ENCODE measurements around the gene SRSF3.
"Not testable (repeated sequence)": the region's sequence is repeated elsewhere in the genome, so short reads cannot be mapped to it uniquely, and the experiment has no call there.

The SRSF3 gene

DNA sequence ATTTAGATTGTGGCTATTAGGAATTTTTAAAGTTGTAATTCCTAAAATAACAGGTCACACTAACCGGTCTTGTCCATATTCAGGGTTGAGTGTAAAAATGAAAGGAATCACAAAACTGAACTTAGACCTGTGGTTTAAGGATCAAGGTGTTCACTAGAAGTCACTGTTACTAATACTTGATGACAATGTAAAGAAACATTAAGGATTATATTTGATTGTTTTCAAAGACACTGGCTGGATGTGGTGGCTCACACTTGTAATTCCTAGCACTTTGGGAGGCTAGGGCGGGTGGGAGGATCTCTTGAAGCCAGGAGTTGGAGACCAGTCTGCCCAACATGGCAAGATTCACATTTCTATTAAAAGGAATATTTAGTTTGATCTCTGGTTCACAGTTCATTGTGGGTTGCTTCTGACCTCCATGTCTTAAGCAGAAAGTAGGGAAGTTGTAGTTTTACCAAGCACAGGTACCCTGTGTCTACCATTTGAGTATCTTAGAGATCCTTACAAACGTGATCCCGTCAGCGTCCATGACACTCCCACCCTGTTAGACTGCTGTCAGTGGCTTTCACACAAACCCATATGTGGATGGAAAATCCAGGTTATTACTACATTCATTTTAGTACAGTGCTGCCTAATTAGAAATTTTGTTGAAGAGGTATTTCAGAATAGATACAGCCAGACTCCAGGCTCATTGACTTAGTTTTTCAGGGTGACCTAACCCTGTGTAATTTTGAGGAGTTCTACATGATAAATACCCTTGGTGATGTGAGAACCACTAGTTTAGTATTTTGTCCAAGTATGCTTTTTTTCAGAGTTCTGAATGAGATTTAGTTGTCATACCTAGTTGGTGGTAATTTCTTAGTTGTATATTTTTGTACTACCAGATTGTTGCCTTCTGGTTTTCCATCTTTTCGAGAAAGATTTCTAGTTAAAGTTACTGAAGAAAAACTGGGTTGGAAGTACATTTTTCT, 10.2 kb downstream of the SRSF3 start:
- H3K9me3 Mint-ChIP-seq, result no peaks in the 10 kb centered on the region
- peaks cover 34 to 65% of the 10 kb centered on the region in 2 donors for H3K4me1 Mint-ChIP-seq
- H3K27me3 Mint-ChIP-seq, result no peaks in the 10 kb centered on the region
- peaks cover 43 to 59% of the 10 kb centered on the region in 2 donors for H3K36me3 Mint-ChIP-seq
- H3K4me3 Mint-ChIP-seq, result no peak overlapping the region
- peak overlapping the region; percentile 34 for H3K27ac Mint-ChIP-seq
- ATAC-seq (replicated peaks), result no peak
- DNase-seq, result no peak

DNA sequence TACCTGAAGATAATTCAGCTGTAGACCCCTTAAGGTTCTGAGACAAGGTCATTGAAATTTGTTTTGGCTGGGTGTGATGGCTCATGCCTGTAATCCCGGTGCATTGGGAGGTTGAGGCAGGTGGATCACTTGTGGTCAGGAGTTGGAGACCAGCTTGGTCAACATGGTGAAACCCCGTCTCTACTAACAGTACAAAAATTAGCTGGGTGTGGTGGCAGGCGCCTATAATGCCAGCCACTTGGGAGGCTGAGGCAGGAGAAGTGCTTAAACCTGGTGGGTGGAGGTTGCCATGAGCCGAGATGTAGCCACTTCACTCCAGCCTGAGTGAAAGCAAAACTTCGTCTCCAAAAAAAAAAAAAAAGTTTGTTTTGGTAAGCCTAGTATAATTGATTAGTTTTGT, 11.0 kb downstream of the SRSF3 start:
- H3K4me1 Mint-ChIP-seq, result peaks cover 33 to 64% of the 10 kb centered on the region in 2 donors
- no peaks in the 10 kb centered on the region for H3K27me3 Mint-ChIP-seq
- H3K36me3 Mint-ChIP-seq, result peaks cover 44 to 59% of the 10 kb centered on the region in 2 donors
- H3K4me3 Mint-ChIP-seq, result no peak overlapping the region
- no peak for ATAC-seq (replicated peaks)
- DNase-seq, result no peak
- no peaks in the 10 kb centered on the region for H3K9me3 Mint-ChIP-seq
- peak overlapping the region; percentile 63 for H3K27ac Mint-ChIP-seq

- H3K4me1 Mint-ChIP-seq, result peaks cover 34 to 61% of the 10 kb centered on the region in 2 donors
Observed at GRCh38 chr6:36605560-36606391, 11.6 kb downstream of the SRSF3 start.

GRCh38 chr6:36607305-36607682, 13.1 kb downstream of the SRSF3 start:
- Mint-ChIP-seq H3K27ac (peak overlapping the region; percentile 82), H3K36me3 (peaks cover 54 to 67% of the 10 kb centered on the region in 2 donors), H3K4me1 (peaks cover 36 to 64% of the 10 kb centered on the region in 2 donors)
- not testable (repeated sequence) for H3K27me3 Mint-ChIP-seq; ATAC-seq (replicated peaks); DNase-seq; H3K9me3 Mint-ChIP-seq; H3K4me3 Mint-ChIP-seq

More at GRCh38 chr6:36605560-36606391, 11.6 kb downstream of the SRSF3 start:
- H3K27me3 Mint-ChIP-seq, result no peaks in the 10 kb centered on the region
- no peak overlapping the region for H3K4me3 Mint-ChIP-seq
- no peaks in the 10 kb centered on the region for H3K9me3 Mint-ChIP-seq
- DNase-seq, result no peak
- peaks cover 44 to 57% of the 10 kb centered on the region in 2 donors for H3K36me3 Mint-ChIP-seq
- peak in 1 of 2 donors; percentile 23 for ATAC-seq (replicated peaks)
- H3K27ac Mint-ChIP-seq, result peak overlapping the region; percentile 47

GRCh38 chr6:36607683-36608386, 13.7 kb downstream of the SRSF3 start:
- peaks cover 58 to 71% of the 10 kb centered on the region in 2 donors for H3K36me3 Mint-ChIP-seq
- H3K27me3 Mint-ChIP-seq, result no peaks in the 10 kb centered on the region
- H3K4me3 Mint-ChIP-seq, result no peak overlapping the region

DNA sequence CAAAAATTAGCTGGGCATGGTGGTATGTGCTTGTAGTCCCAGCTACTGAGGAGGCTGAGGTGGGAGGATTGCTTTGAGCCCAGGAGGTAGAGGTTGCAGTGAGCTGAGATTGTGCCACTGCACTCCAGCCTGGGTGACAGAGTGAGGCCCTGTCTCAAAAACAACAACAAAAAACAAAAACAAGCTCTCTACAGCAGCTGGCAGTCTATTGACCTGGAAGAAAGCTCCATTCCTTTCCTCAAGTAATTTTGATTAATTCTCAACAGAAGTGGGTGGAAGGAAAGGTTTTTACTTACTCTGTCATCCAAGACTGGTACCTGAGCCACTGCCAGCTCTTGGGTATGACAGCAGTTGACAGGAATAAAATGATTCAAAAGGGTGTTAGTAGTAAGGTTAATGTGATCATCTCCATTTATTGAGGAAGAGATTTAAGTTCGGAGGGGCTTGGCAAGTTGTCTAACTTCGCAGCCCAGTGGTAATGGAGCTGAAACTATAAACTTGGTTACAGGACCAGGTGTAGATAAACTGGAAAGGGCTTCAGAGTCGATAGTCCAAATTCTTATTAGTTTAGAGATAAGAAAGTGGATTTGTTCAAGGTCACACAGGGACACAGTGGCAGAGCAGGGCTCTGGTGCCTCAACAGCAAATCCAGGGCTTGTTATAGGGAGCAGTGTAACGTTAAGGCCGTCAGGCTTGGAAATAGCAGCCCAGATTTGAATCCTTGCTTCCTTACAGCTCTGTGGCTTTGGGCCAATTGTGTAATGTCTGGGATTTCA, 14.8 kb downstream of the SRSF3 start:
- peaks cover 33 to 58% of the 10 kb centered on the region in 2 donors for H3K4me1 Mint-ChIP-seq
- peak overlapping the region; percentile 73 for H3K27ac Mint-ChIP-seq
- DNase-seq, result no peak
- ATAC-seq (replicated peaks), result no peak
- H3K9me3 Mint-ChIP-seq, result no peaks in the 10 kb centered on the region
- H3K36me3 Mint-ChIP-seq, result peaks cover 59 to 77% of the 10 kb centered on the region in 2 donors
- H3K4me3 Mint-ChIP-seq, result peak overlapping the region in 1 of 2 donors; percentile 6
- no peaks in the 10 kb centered on the region for H3K27me3 Mint-ChIP-seq

More at GRCh38 chr6:36607683-36608386, 13.7 kb downstream of the SRSF3 start:
- ATAC-seq (replicated peaks) (no peak), DNase-seq (no peak)
- H3K4me1 Mint-ChIP-seq, result peaks cover 36 to 64% of the 10 kb centered on the region in 2 donors
- H3K9me3 Mint-ChIP-seq, result no peaks in the 10 kb centered on the region
- H3K27ac Mint-ChIP-seq, result peak overlapping the region; percentile 82

- Mint-ChIP-seq H3K36me3 (peaks cover 54 to 75% of the 10 kb centered on the region in 2 donors), H3K4me1 (peaks cover 33 to 52% of the 10 kb centered on the region in 2 donors), H3K4me3 (peak overlapping the region in 1 of 2 donors; percentile 3), H3K9me3 (no peaks in the 10 kb centered on the region), H3K27ac (peak overlapping the region; percentile 89), H3K27me3 (no peaks in the 10 kb centered on the region)
- ATAC-seq (replicated peaks), result no peak
- no peak for DNase-seq
Observed at GRCh38 chr6:36609582-36609981, 15.4 kb downstream of the SRSF3 start.

DNA sequence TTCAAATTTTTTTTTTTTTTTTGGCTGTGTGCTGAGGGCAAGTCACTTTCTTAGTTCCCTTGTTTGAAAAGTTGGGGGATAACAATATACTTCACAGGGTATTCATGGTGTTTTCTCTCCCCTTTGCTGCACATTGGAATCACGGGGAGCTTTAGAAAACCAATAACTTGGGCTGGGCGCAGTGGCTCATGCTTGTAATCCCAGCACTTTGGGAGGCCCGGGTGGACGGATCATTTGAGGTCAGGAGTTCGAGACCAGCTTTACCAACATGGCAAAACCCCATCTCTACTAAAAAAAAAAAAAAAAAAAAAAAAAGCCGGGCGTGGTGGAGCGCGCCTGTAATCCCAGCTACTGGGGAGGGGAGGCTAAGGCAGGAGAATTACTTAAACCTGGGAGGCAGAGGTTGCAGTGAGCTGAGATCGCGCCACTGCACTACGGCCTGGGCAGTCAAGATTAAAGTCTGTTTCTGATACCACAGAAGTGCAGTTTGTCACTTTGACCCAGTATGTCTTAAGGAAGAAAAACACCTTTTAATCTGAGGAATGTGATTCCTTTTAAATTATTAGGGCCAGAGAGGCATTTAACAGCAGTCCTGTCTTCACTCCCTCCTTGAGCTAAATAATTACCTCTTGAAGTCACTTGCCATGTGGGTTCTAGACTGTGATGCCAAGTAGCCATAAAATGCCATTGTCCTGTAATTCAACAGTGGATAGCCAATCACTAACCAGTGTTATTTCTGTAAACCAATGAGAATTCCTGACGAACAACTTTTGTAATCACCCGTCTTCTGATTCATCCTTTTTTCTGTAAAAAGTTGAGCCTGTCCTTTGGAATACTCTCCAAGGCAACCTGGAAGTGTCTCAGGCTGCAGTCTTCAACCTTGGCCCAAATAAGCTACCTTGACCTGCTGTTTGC, 16.1 kb downstream of the SRSF3 start:
- H3K4me3 Mint-ChIP-seq, result peak overlapping the region in 1 of 2 donors; percentile 22
- H3K27ac Mint-ChIP-seq, result peak overlapping the region; percentile 89
- DNase-seq (no peak), ATAC-seq (replicated peaks) (no peak)
- H3K4me1 Mint-ChIP-seq, result peaks cover 35 to 50% of the 10 kb centered on the region in 2 donors
- H3K27me3 Mint-ChIP-seq, result no peaks in the 10 kb centered on the region
- H3K9me3 Mint-ChIP-seq, result no peaks in the 10 kb centered on the region
- H3K36me3 Mint-ChIP-seq, result peaks cover 51 to 69% of the 10 kb centered on the region in 2 donors

DNA sequence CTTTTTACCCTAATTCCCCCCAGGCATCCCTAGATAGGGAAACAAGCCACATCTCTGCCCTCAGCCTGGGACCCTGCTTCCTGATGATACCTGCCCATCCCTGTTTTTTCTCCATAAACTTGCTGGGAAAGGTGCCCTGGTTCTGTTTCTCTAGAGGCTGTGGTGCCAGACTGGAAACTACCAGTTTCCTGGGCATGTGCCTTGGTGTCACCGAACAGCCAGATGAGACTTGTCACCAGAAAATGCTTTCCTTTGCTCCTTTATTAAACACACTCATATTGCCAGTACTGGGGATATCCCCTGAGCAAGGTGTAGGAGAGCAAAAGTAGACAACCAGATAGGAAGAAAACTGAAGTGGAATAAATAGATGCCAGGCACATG, 16.8 kb downstream of the SRSF3 start:
- Mint-ChIP-seq H3K36me3 (peaks cover 51 to 66% of the 10 kb centered on the region in 2 donors), H3K4me1 (peaks cover 31 to 47% of the 10 kb centered on the region in 2 donors), H3K27me3 (no peaks in the 10 kb centered on the region), H3K27ac (peak overlapping the region; percentile 83), H3K4me3 (peak overlapping the region in 1 of 2 donors; percentile 22), H3K9me3 (no peaks in the 10 kb centered on the region)
- DNase-seq, result no peak
- ATAC-seq (replicated peaks), result peak in 1 of 2 donors; percentile 37

DNA sequence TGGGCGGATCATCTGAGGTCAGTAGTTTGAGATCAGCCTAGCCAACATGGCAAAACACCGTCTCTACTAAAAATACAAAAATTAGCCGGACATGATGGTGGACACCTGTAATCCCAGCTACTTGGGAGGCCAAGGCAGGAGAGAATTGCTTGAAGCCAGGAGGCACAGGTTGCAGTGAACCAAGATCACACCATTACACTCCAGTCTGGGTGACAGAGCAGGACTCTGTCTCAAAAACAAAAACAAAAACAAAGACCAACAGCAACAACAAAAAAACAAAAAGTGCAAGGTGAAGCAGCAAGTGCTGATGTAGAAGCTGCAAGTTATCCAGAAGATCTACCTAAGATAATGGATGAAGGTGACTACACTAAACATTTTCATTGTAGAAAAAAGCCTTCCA, 17.5 kb downstream of the SRSF3 start:
- peaks cover 30 to 40% of the 10 kb centered on the region in 2 donors for H3K4me1 Mint-ChIP-seq
- peaks cover 50 to 61% of the 10 kb centered on the region in 2 donors for H3K36me3 Mint-ChIP-seq
- ATAC-seq (replicated peaks); H3K4me3 Mint-ChIP-seq; H3K9me3 Mint-ChIP-seq; H3K27me3 Mint-ChIP-seq; DNase-seq; H3K27ac Mint-ChIP-seq: not testable (repeated sequence)

DNA sequence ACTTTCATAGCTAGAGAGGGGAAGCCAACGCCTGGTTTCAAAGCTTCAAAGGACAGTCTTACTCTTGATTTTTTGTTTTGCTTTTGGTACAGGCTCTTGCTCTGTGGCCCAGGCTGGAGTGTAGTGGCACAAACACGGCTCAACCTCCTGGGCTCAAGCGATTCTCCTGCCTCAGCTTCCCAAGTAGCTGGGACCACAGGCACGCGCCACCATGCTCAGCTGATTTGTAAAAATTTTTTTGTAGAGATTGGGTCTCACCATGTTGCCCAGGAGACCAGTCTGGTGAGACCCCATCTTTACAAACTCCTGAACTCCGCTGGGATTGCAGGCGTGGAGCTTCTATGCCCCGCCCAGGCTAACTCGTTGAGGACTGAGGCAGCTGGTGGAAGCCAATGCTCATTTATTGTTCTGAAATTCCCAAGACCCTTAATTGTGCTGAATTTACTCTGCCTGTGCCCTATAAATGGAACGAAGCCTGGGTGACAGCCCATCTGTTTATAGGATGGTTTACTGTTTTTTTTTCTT, 18.0 kb downstream of the SRSF3 start:
- ATAC-seq (replicated peaks) (no peak), DNase-seq (no peak)
- Mint-ChIP-seq H3K27ac (no peak overlapping the region), H3K36me3 (peaks cover 49 to 60% of the 10 kb centered on the region in 2 donors), H3K4me1 (peaks cover 32 to 39% of the 10 kb centered on the region in 2 donors), H3K4me3 (no peak overlapping the region), H3K27me3 (no peaks in the 10 kb centered on the region), H3K9me3 (no peaks in the 10 kb centered on the region)
